H1 (cell line): ENCODE data around the gene SCARB1. TPM values are rescaled to one million over a fixed set of nuclear protein-coding genes. Genes with fewer than 3 reads are reported as not detected.

Source experiments
- CTCF ChIA-PET: fragments of 300-600 bp; sonication (Branson Sonifier 250); formaldehyde crosslinking; loops from one replicate; lab custom pipeline; 2021; ENCODE audit not compliant: partially characterized antibody; lab: Charles Lee
- POLR2A ChIA-PET: fragments of 300-600 bp; sonication (Branson Sonifier 250); formaldehyde crosslinking; loops from one replicate; lab custom pipeline; 2021; ENCODE audit warnings: inconsistent platforms; ENCODE audit not compliant: partially characterized antibody; lab: Charles Lee
- DNase-seq, 2 experiments: peaks; one replicate each; pipeline versions ENCODE4 v3.0.0 to v3.0.0-alpha.2; 2010 to 2022; ENCODE audit warnings: low spot score in 2 of 2, low read depth in 1 of 2, mixed read lengths in 1 of 2
- FAIRE-seq: peaks from 2 replicates; lab custom pipeline; 2011; peaks lifted over from hg19 to GRCh38; lab: Jason Lieb, UNC
- H2AFZ ChIP-seq: 2 replicates; pipeline ENCODE4 v1.8.1; 2012; ENCODE audit warnings: low read length, inconsistent platforms
- H2AK5ac ChIP-seq: 2 replicates; pipeline ENCODE4 v1.6.1; 2013; ENCODE audit warnings: low read depth, low read length
- H2BK120ac ChIP-seq: replicated peaks from 2 replicates; pipeline ENCODE3; 2013; ENCODE audit warnings: low read depth, low read length, inconsistent platforms
- H2BK12ac ChIP-seq: 2 replicates; pipeline ENCODE4 v1.6.1; 2013; ENCODE audit warnings: low read depth, low read length
- H2BK15ac ChIP-seq: 2 replicates; pipeline ENCODE4 v1.6.1; 2013; ENCODE audit warnings: low read length
- H2BK20ac ChIP-seq: 2 replicates; pipeline ENCODE4 v1.6.1; 2013; ENCODE audit warnings: low read length
- H2BK5ac ChIP-seq: 2 replicates; pipeline ENCODE4 v1.6.1; 2013; ENCODE audit warnings: low read depth, low read length
- H3K14ac ChIP-seq: 2 replicates; pipeline ENCODE4 v1.6.1; 2013; ENCODE audit warnings: inconsistent platforms; ENCODE audit not compliant: insufficient read length
- H3K18ac ChIP-seq: 2 replicates; pipeline ENCODE4 v1.6.1; 2013; ENCODE audit warnings: low read length; ENCODE audit errors: extremely low read depth
- H3K23ac ChIP-seq: 2 replicates; pipeline ENCODE4 v1.6.1; 2013; ENCODE audit warnings: inconsistent platforms; ENCODE audit not compliant: insufficient read length
- H3K23me2 ChIP-seq: 2 replicates; pipeline ENCODE4 v1.6.1; 2013; ENCODE audit warnings: low read depth, low read length
- H3K27ac ChIP-seq: 2 replicates; pipeline ENCODE4 v1.6.1; 2011; ENCODE audit warnings: low read depth, low read length, inconsistent platforms
- H3K27me3 ChIP-seq, 4 experiments: replicated peaks in 1 of 4; 1 replicate in 1 of 4; 2 replicates in 3 of 4; pipeline versions ENCODE4 v1.6.1 to v1.8.1; 2011 to 2013; ENCODE audit warnings: low read length in 3 of 4, mild to moderate bottlenecking in 3 of 4, inconsistent platforms in 2 of 4, mixed read lengths in 2 of 4, moderate library complexity in 1 of 4; ENCODE audit not compliant: control insufficient read depth in 3 of 4, insufficient read depth in 3 of 4; ENCODE audit errors: extremely low read depth in 1 of 4
- H3K36me3 ChIP-seq, 4 experiments: 2 replicates each; pipeline versions ENCODE4 v1.6.1 to v1.8.1; 2011 to 2013; ENCODE audit warnings: mild to moderate bottlenecking in 4 of 4, low read length in 3 of 4, moderate library complexity in 2 of 4, control low read depth in 1 of 4, inconsistent platforms in 1 of 4; ENCODE audit not compliant: insufficient read depth in 4 of 4, control insufficient read depth in 2 of 4
- H3K4ac ChIP-seq: replicated peaks from 2 replicates; pipeline ENCODE3; 2013; ENCODE audit warnings: low read length, low read depth, mixed read lengths, inconsistent platforms; ENCODE audit not compliant: insufficient read length
- H3K4me1 ChIP-seq, 4 experiments: replicated peaks in 1 of 4; 1 replicate in 1 of 4; 2 replicates in 3 of 4; pipeline versions ENCODE4 v1.6.1 to v1.8.1; 2011 to 2013; ENCODE audit warnings: low read length in 3 of 4, inconsistent platforms in 2 of 4, mixed read lengths in 1 of 4; ENCODE audit not compliant: insufficient read depth in 4 of 4, control insufficient read depth in 3 of 4
- H3K4me2 ChIP-seq, 2 experiments: 2 replicates each; pipeline versions ENCODE4 v1.6.1 to v1.8.1; 2011 to 2013; ENCODE audit warnings: low read depth in 2 of 2, low read length in 2 of 2, control low read depth in 1 of 2, inconsistent platforms in 1 of 2, mild to moderate bottlenecking in 1 of 2; ENCODE audit not compliant: insufficient read depth in 1 of 2
- H3K4me3 ChIP-seq, 4 experiments: fragments of 200-600, 300-600 bp in 1 of 4; sonication (generic), shearing (Covaris generic), sonication (Bioruptor Twin) in 1 of 4; 2 replicates each; pipeline versions ENCODE4 v1.5.1 to v1.8.1; 2011 to 2016; ENCODE audit warnings: low read length in 4 of 4, low read depth in 3 of 4, control low read depth in 2 of 4, inconsistent platforms in 2 of 4, mild to moderate bottlenecking in 2 of 4, mixed read lengths in 1 of 4, moderate library complexity in 1 of 4; ENCODE audit not compliant: insufficient read depth in 2 of 4; ENCODE audit errors: extremely low read depth in 1 of 4
- H3K56ac ChIP-seq: replicated peaks from 2 replicates; pipeline ENCODE3; 2013; ENCODE audit warnings: low read depth, mild to moderate bottlenecking, mixed read lengths, low read length, inconsistent platforms; ENCODE audit not compliant: insufficient read length
- H3K79me1 ChIP-seq: 2 replicates; pipeline ENCODE4 v1.6.1; 2013; ENCODE audit warnings: low read depth, low read length, control low read depth
- H3K79me2 ChIP-seq, 2 experiments: 2 replicates each; pipeline versions ENCODE4 v1.6.1 to v1.8.1; 2012 to 2013; ENCODE audit warnings: low read length in 2 of 2, mild to moderate bottlenecking in 2 of 2, inconsistent platforms in 1 of 2; ENCODE audit not compliant: insufficient read depth in 2 of 2, control insufficient read depth in 1 of 2
- H3K9ac ChIP-seq, 4 experiments: replicated peaks in 1 of 4; 1 replicate in 1 of 4; 2 replicates in 3 of 4; pipeline versions ENCODE4 v1.6.1 to v1.8.1; 2011 to 2013; ENCODE audit warnings: low read depth in 3 of 4, low read length in 3 of 4, control low read depth in 2 of 4, mild to moderate bottlenecking in 2 of 4, moderate library complexity in 2 of 4, inconsistent platforms in 1 of 4; ENCODE audit errors: extremely low read depth in 1 of 4
- H3K9me3 ChIP-seq, 2 experiments: 2 replicates each; pipeline versions ENCODE4 v1.6.1 to v1.8.1; 2012 to 2013; ENCODE audit warnings: mild to moderate bottlenecking in 2 of 2, moderate library complexity in 2 of 2, control low read depth in 1 of 2, inconsistent platforms in 1 of 2, low read depth in 1 of 2, low read length in 1 of 2, mixed read lengths in 1 of 2; ENCODE audit not compliant: insufficient read depth in 2 of 2
- H4K20me1 ChIP-seq, 2 experiments: replicated peaks in 1 of 2; 2 replicates each; pipeline versions ENCODE3 to v1.8.1; 2011 to 2013; ENCODE audit warnings: inconsistent platforms in 2 of 2, low read length in 2 of 2, mild to moderate bottlenecking in 1 of 2; ENCODE audit not compliant: insufficient read depth in 2 of 2, control insufficient read depth in 1 of 2
- H4K5ac ChIP-seq: 2 replicates; pipeline ENCODE4 v1.6.1; 2013; ENCODE audit warnings: low read length, low read depth, mixed read lengths, inconsistent platforms; ENCODE audit not compliant: insufficient read length
- H4K8ac ChIP-seq: 2 replicates; pipeline ENCODE4 v1.8.0; 2013; ENCODE audit warnings: mild to moderate bottlenecking, moderate library complexity, low read length, inconsistent platforms; ENCODE audit not compliant: insufficient read depth; ENCODE audit errors: extremely low read depth
- H4K91ac ChIP-seq: replicated peaks from 2 replicates; pipeline ENCODE3; 2013; ENCODE audit warnings: low read length, mixed read lengths, inconsistent platforms; ENCODE audit not compliant: insufficient read length
- CBX8 ChIP-seq: fragments of 300-800, 300-1000 bp; sonication (generic); IDR thresholded peaks from 2 replicates; pipeline ENCODE4 v1.7.1; 2016; ENCODE audit warnings: low read depth, low read length, borderline replicate concordance
- CHD2 ChIP-seq: IDR thresholded peaks from 2 replicates; pipeline ENCODE4 v1.6.1; 2012; ENCODE audit warnings: low read length, improper control_type of control experiment
- EZH2 ChIP-seq: fragments of 200-600 bp; sonication (generic); IDR thresholded peaks from 2 replicates; pipeline ENCODE4 v1.7.1; 2012; ENCODE audit warnings: low read depth, mild to moderate bottlenecking, moderate library complexity, low read length, inconsistent platforms; ENCODE audit not compliant: severe bottlenecking
- NANOG ChIP-seq: IDR thresholded peaks from 2 replicates; pipeline ENCODE4 v1.6.1; 2011; ENCODE audit warnings: low read length, low read depth, mild to moderate bottlenecking, inconsistent platforms; ENCODE audit not compliant: insufficient read depth, poor library complexity, severe bottlenecking
- SUZ12 ChIP-seq: fragments of 200-600 bp; sonication (generic); IDR thresholded peaks from 2 replicates; pipeline ENCODE4 v1.6.1; 2012; ENCODE audit warnings: mild to moderate bottlenecking, inconsistent platforms, low read length, moderate library complexity, mixed read lengths
- WGBS, 2 experiments: shearing (Covaris generic) in 1 of 2; methylation state at CpG; one replicate each; pipeline versions ENCODE4 v1.1.6 to v1.1.7; 2013 to 2015; ENCODE audit warnings: low lambda C conversion rate in 2 of 2, mixed read lengths in 2 of 2, inconsistent platforms in 1 of 2, low coverage in 1 of 2, missing lambda C conversion rate in 1 of 2; ENCODE audit not compliant: insufficient replicate concordance in 2 of 2, insufficient coverage in 1 of 2, insufficient read length in 1 of 2; ENCODE audit errors: extremely low coverage in 1 of 2, missing lambda C conversion rate in 1 of 2; 5-methylcytosine and 5-hydroxymethylcytosine counted together
- polyA plus RNA-seq, 7 experiments: library from polyadenylated mRNA; depleted of rRNA in 3 of 7; stranded (reverse) in 5 of 7; unstranded in 2 of 7; fragments of >200 nt in 5 of 7; fragments of 200-250 nt in 2 of 7; gene quantifications; 1 replicate in 5 of 7; 2 replicates in 1 of 7; 4 replicates in 1 of 7; pipeline versions ENCODE4 v1.2.1 to v1.2.3, GENCODE V29; 2011 to 2013; ENCODE audit warnings: missing spikeins in 2 of 7, mixed read lengths in 2 of 7
- total RNA-seq: library from RNA; stranded (reverse); fragmentation: NEBNext Ultra II Directional; extraction: Animal tissue kit (Norgen Biotek cat#: 25700); gene quantifications from 2 replicates; pipeline ENCODE4 v1.2.1, GENCODE V29; 2021

Gene SCARB1
- total and polyA plus RNA-seq, 2 of the 8 experiments (the other 6 are each of a cell fraction or from before 2014, with no cell fraction given), result 45.3 to 57.1 TPM

DNA sequence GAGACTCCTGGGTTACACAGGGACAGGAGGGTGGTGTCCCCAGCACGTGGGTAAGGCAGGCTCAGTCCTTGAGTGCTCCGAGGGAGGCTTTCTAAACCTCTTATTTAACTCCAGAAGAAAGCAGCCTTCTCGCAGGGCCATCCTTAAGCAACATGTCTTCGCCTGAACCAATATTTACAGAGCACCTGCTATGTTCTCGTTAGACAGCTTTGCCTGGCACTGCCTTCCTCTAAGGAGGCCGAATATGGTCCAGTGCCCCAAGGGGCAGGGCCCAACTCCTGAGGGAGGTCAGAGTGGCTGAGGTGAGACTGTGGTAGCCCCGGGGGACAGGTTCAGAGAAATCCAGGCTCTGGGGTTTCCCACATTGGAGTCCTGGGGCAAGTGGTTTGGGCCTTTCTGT lies 2.1 kb upstream of the SCARB1 start:
- no peak overlapping the region for H4K91ac ChIP-seq
- no peak overlapping the region for H3K4me3 ChIP-seq
- POLR2A ChIA-PET, result interaction anchor here (1.0 to 1.5 kb wide), 2 partner anchors 9 kb away, joined by 5 read pairs; no protein-coding TSS in a partner anchor
- H3K79me1 ChIP-seq, result no peaks in the 10 kb centered on the region
- no peak overlapping the region for H2BK5ac ChIP-seq
- H3K9ac ChIP-seq, result no peak overlapping the region
- CTCF ChIA-PET, result interaction anchor here (0.7 to 1.6 kb wide), 2 partner anchors 41 to 111 kb away, joined by 3 to 4 read pairs; no protein-coding TSS in a partner anchor
- H3K27ac ChIP-seq, result no peak overlapping the region
- DNase-seq, result no peak
- H3K56ac ChIP-seq, result no peak overlapping the region
- H2AK5ac ChIP-seq, result no peak overlapping the region
- no peak overlapping the region for H2AFZ ChIP-seq
- 0 out of 2 replicates have a peak overlapping the region, but pooled peaks have one; percentile 61 for H2BK15ac ChIP-seq
- WGBS, 2 experiments, result 82% methylated on average over 7 of the region's 7 CpGs; no CpG with 5 or more reads in 1 of the 2 experiments
- H3K4ac ChIP-seq, result no peak overlapping the region
- H2BK120ac ChIP-seq, result no peak overlapping the region
- peaks cover 0 to 4% (median 0%) of the 10 kb centered on the region in 4 experiments; a peak in 2 of 7 replicates for H3K27me3 ChIP-seq
- H3K4me1 ChIP-seq, result peaks cover 0 to 25% (median 12%) of the 10 kb centered on the region in 4 experiments; a peak in 6 of 7 replicates
- no peak overlapping the region for H4K8ac ChIP-seq
- H4K5ac ChIP-seq, result no peak overlapping the region
- peaks cover 9% of the 10 kb centered on the region; the same call in 1 of the 2 replicates for H3K23me2 ChIP-seq
- no peak overlapping the region for H3K18ac ChIP-seq
- no peak overlapping the region for H3K14ac ChIP-seq
- no peaks in the 10 kb centered on the region for H3K9me3 ChIP-seq
- H2BK12ac ChIP-seq, result no peak overlapping the region
- no peak overlapping the region for H3K23ac ChIP-seq
- peaks cover 0 to 3% of the 10 kb centered on the region in 2 experiments for H4K20me1 ChIP-seq
- no peaks in the 10 kb centered on the region for H3K36me3 ChIP-seq
- peaks cover 0 to 5% of the 10 kb centered on the region in 2 experiments; a peak in 1 of 4 replicates for H3K79me2 ChIP-seq
- no peak for FAIRE-seq
- no peak overlapping the region for H3K4me2 ChIP-seq
- H2BK20ac ChIP-seq, result no peak overlapping the region
- no peak for TF ChIP-seq CBX8
- no peak for TF ChIP-seq EZH2
- no peak for TF ChIP-seq SUZ12
- TF ChIP-seq CHD2, result no peak
- TF ChIP-seq NANOG, result no peak
